DND-41 (cell line): ENCODE results near the gene ST3GAL4.

Source experiments
- CTCF ChIP-seq: IDR thresholded peaks from 2 replicates; pipeline ENCODE4 v1.5.1; 2012; ENCODE audit warnings: borderline replicate concordance, low read length, moderate library complexity, mild to moderate bottlenecking; ENCODE audit not compliant: poor library complexity, severe bottlenecking; ENCODE audit errors: extremely low read depth
- EZH2 ChIP-seq: IDR thresholded peaks from 3 replicates; pipeline ENCODE4 v1.6.1; 2012; ENCODE audit warnings: borderline replicate concordance, low read depth, mild to moderate bottlenecking, moderate library complexity, low read length, inconsistent platforms; ENCODE audit not compliant: severe bottlenecking

GRCh38 chr11:126426820-126427749 is 71.6 kb downstream of the ST3GAL4 start:
- TF ChIP-seq EZH2 (no peak), CTCF (no peak)
